ENCODE data around the gene TBC1D22B. TPM values are rescaled to one million over a fixed set of nuclear protein-coding genes. Genes with fewer than 3 reads are reported as not detected.

Gene TBC1D22B
- total and polyA plus RNA-seq, 2 donors (not counting 3 experiments of a cell fraction or from before 2014, with no cell fraction given): 13.1 to 13.6 TPM

DNA sequence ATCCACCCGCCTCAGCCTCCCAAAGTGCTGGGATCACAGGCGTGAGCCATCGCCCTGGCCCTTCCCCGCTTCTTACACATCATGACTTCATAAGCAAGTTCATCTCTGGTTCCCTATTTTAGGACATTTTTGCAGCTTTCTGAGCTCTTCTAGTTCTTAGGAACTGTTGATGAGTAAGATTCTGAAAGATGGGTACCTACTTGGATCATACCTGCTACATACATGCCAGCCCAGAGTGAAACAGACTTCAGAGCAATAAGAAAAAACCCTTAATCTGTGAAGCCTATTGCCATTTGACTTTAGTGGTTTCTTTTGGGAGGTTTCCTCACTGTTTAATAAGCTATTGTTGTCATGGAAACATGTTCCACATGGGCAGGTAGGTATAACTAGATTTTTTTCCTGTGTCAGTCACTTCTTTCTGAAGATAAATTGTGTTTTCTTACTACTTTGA, 28.3 kb downstream of the TBC1D22B start:
- Histone ChIP-seq H3K27ac (ENCODE audit: insufficient read depth, low read depth, low read length) (no peak overlapping the region), H3K36me3 (ENCODE audit: control insufficient read depth in 2 of 2, extremely low read depth in 1 of 2, insufficient read depth in 2 of 2, low read length in 2 of 2) (peaks cover 25 to 31% of the 10 kb centered on the region in 2 experiments), H3K4me1 (ENCODE audit: control insufficient read depth, extremely low read depth, insufficient read depth, low read length) (no peaks in the 10 kb centered on the region), H3K9ac (replicated peaks; ENCODE audit: extremely low read depth, insufficient read depth, low read length) (no peak overlapping the region), H3K9me1 (replicated peaks; ENCODE audit: control insufficient read depth, extremely low read depth, insufficient read depth, low read length) (no peaks in the 10 kb centered on the region), H4K20me1 (replicated peaks; ENCODE audit: control insufficient read depth, extremely low read depth, insufficient read depth, low read length) (no peaks in the 10 kb centered on the region), H3K4me3 (replicated peaks in 1 of 3; ENCODE audit: insufficient read depth in 1 of 3, low read depth in 1 of 3, low read length in 3 of 3) (no peak overlapping the region), H3K9me3 (replicated peaks; ENCODE audit: control insufficient read depth, insufficient read depth, low read length) (no peaks in the 10 kb centered on the region), H2AFZ (ENCODE audit: low read depth, low read length) (no peak overlapping the region), H3K79me2 (ENCODE audit: control insufficient read depth, insufficient read depth, low read length) (no peaks in the 10 kb centered on the region), H3K4me2 (ENCODE audit: insufficient read depth, low read length) (no peak overlapping the region), H3K27me3 (ENCODE audit: control insufficient read depth in 2 of 2, insufficient read depth in 2 of 2, low read length in 2 of 2) (no peaks in the 10 kb centered on the region)
- FAIRE-seq (no peak), DNase-seq (ENCODE audit: low read depth, low spot score) (no peak)
- intact Hi-C loops (cut with micrococcal nuclease): no loop called here
- ChIA-PET CTCF (interaction anchor here (1.2 to 1.3 kb wide), 2 partner anchors 18 to 22 kb away, joined by 3 read pairs; no protein-coding TSS in a partner anchor), POLR2A (no interaction called here)
- TF ChIP-seq, protein P1, sequence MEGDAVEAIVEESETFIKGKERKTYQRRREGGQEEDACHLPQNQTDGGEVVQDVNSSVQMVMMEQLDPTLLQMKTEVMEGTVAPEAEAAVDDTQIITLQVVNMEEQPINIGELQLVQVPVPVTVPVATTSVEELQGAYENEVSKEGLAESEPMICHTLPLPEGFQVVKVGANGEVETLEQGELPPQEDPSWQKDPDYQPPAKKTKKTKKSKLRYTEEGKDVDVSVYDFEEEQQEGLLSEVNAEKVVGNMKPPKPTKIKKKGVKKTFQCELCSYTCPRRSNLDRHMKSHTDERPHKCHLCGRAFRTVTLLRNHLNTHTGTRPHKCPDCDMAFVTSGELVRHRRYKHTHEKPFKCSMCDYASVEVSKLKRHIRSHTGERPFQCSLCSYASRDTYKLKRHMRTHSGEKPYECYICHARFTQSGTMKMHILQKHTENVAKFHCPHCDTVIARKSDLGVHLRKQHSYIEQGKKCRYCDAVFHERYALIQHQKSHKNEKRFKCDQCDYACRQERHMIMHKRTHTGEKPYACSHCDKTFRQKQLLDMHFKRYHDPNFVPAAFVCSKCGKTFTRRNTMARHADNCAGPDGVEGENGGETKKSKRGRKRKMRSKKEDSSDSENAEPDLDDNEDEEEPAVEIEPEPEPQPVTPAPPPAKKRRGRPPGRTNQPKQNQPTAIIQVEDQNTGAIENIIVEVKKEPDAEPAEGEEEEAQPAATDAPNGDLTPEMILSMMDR (IDR thresholded peaks at IDR 0.05; ENCODE audit: extremely low read depth in 1 of 2, insufficient read depth in 1 of 2, low read depth in 1 of 2, low read length in 2 of 2): no peak
- TF ChIP-seq MYC (IDR thresholded peaks at IDR 0.05; ENCODE audit: low read depth, low read length) (no peak), FOS (IDR thresholded peaks at IDR 0.05; ENCODE audit: borderline replicate concordance, insufficient read depth, low read length) (no peak)
- dilution Hi-C loops (cut with MboI; ENCODE audit: extremely low pct_ligation_motif_present, low sequenced_read_pairs): no loop called here
- BruUV-seq (replicated peaks): no TSS peak

DNA sequence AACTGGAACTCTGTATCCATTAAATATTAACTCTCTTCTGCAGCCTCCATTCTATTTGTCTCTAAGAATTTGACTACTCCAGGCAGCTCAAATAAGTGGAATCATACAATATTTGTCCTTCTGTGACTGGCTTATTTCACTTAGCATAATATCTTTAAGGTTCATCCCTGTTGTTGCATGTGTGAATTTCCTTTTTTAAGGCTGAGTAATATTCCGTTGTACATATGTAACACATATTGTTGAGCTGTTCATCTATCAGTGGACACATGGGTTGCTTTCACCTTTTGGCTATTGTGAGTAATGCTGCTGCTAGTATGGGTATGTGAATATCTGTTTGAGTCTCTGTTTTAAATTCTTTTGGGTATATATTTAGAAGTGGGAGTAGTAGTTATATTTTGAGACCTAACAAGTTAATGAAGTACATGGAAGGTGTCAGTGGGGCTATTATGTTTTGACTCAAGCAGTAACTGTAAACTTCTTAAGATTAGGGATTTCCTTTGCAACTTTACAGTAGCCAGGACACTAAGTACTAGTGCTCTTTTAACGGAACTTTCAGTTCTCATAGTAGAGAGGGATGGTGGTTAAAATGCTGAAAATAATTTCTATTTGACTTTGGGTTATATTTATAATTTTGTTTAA, 30.1 kb downstream of the TBC1D22B start:
- dilution Hi-C loops (cut with MboI; ENCODE audit: extremely low pct_ligation_motif_present, low sequenced_read_pairs) (no loop called here), intact Hi-C loops (cut with micrococcal nuclease) (no loop called here)
- TF ChIP-seq, protein P1 (IDR thresholded peaks at IDR 0.05; ENCODE audit: extremely low read depth in 1 of 2, insufficient read depth in 1 of 2, low read depth in 1 of 2, low read length in 2 of 2): no peak
- no peak for TF ChIP-seq POLR2A (IDR thresholded peaks at IDR 0.05; ENCODE audit: low read depth, low read length)
- TF ChIP-seq EZH2 (IDR thresholded peaks at IDR 0.05; ENCODE audit: borderline replicate concordance, low read depth, low read length, severe bottlenecking): no peak
- TF ChIP-seq, protein P2, sequence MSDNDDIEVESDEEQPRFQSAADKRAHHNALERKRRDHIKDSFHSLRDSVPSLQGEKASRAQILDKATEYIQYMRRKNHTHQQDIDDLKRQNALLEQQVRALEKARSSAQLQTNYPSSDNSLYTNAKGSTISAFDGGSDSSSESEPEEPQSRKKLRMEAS (IDR thresholded peaks at IDR 0.05; ENCODE audit: insufficient read depth, insufficient read length): no peak
- TF ChIP-seq FOS (IDR thresholded peaks at IDR 0.05; ENCODE audit: borderline replicate concordance, insufficient read depth, low read length): no peak
- no peak for TF ChIP-seq MYC (IDR thresholded peaks at IDR 0.05; ENCODE audit: low read depth, low read length)
- Histone ChIP-seq H2AFZ (ENCODE audit: low read depth, low read length) (no peak overlapping the region), H3K9me1 (replicated peaks; ENCODE audit: control insufficient read depth, extremely low read depth, insufficient read depth, low read length) (no peaks in the 10 kb centered on the region), H3K4me2 (ENCODE audit: insufficient read depth, low read length) (no peak overlapping the region), H3K79me2 (ENCODE audit: control insufficient read depth, insufficient read depth, low read length) (no peaks in the 10 kb centered on the region), H3K27me3 (ENCODE audit: control insufficient read depth in 2 of 2, insufficient read depth in 2 of 2, low read length in 2 of 2) (no peaks in the 10 kb centered on the region), H4K20me1 (replicated peaks; ENCODE audit: control insufficient read depth, extremely low read depth, insufficient read depth, low read length) (no peaks in the 10 kb centered on the region), H3K27ac (ENCODE audit: insufficient read depth, low read depth, low read length) (no peak overlapping the region), H3K4me3 (replicated peaks in 1 of 3; ENCODE audit: insufficient read depth in 1 of 3, low read depth in 1 of 3, low read length in 3 of 3) (no peak overlapping the region), H3K4me1 (ENCODE audit: control insufficient read depth, extremely low read depth, insufficient read depth, low read length) (no peaks in the 10 kb centered on the region), H3K9ac (replicated peaks; ENCODE audit: extremely low read depth, insufficient read depth, low read length) (no peak overlapping the region), H3K36me3 (ENCODE audit: control insufficient read depth in 2 of 2, extremely low read depth in 1 of 2, insufficient read depth in 2 of 2, low read length in 2 of 2) (peaks cover 30 to 32% of the 10 kb centered on the region in 2 experiments), H3K9me3 (replicated peaks; ENCODE audit: control insufficient read depth, insufficient read depth, low read length) (no peaks in the 10 kb centered on the region)
- CTCF ChIA-PET: interaction anchor here (1.0 kb wide), 1 partner anchor 16 kb away, joined by 3 read pairs; no protein-coding TSS in a partner anchor
- FAIRE-seq: no peak
- POLR2A ChIA-PET: interaction anchor here (0.5 kb wide), 1 partner anchor 93 kb away, joined by 6 read pairs; no protein-coding TSS in a partner anchor
- no peak for DNase-seq (ENCODE audit: low read depth, low spot score)
- BruUV-seq (replicated peaks): no TSS peak

Data from endothelial cell of umbilical vein (primary cell).